Measurements from ENCODE around the gene LMBR1.

The LMBR1 gene

GRCh38 chr7:156840134-156840533, 52.8 kb downstream of the LMBR1 start:
- no peak for TF ChIP-seq CREB1 (IDR thresholded peaks at IDR 0.05; ENCODE audit: low read depth)
- no peak for TF ChIP-seq TCF12 (IDR thresholded peaks at IDR 0.05; ENCODE audit: low read depth)
- TF ChIP-seq MAX (IDR thresholded peaks at IDR 0.05) = no peak
- TF ChIP-seq EGR1 (IDR thresholded peaks at IDR 0.05) = no peak
- no peak for TF ChIP-seq TEAD4 (IDR thresholded peaks at IDR 0.05)
- TF ChIP-seq YY1 (IDR thresholded peaks at IDR 0.05; ENCODE audit: low read depth) = no peak
- TF ChIP-seq TAF1 (IDR thresholded peaks at IDR 0.05; ENCODE audit: low read depth) = no peak
- TF ChIP-seq CEBPB (IDR thresholded peaks at IDR 0.05) = no peak
- no peak for TF ChIP-seq RAD21 (IDR thresholded peaks at IDR 0.05; ENCODE audit: low read depth)
- TF ChIP-seq REST (IDR thresholded peaks at IDR 0.05; ENCODE audit: low read depth) = no peak
- TF ChIP-seq NFIC (IDR thresholded peaks at IDR 0.05) = no peak
- no peak for TF ChIP-seq ZBTB7A (IDR thresholded peaks at IDR 0.05; ENCODE audit: low read depth)

GRCh38 chr7:156836443-156836842, 56.5 kb downstream of the LMBR1 start:
- no peak for TF ChIP-seq USF1 (IDR thresholded peaks at IDR 0.05)
- TF ChIP-seq FOXM1 (IDR thresholded peaks at IDR 0.05; ENCODE audit: borderline replicate concordance, low read depth) = no peak
- TF ChIP-seq TCF12 (IDR thresholded peaks at IDR 0.05; ENCODE audit: low read depth) = no peak
- TF ChIP-seq ZBTB7A (IDR thresholded peaks at IDR 0.05; ENCODE audit: low read depth) = no peak
- TF ChIP-seq RAD21 (IDR thresholded peaks at IDR 0.05; ENCODE audit: low read depth) = no peak
- no peak for TF ChIP-seq TAF1 (IDR thresholded peaks at IDR 0.05; ENCODE audit: low read depth)
- TF ChIP-seq REST (IDR thresholded peaks at IDR 0.05; ENCODE audit: low read depth) = no peak

GRCh38 chr7:156834462-156834861, 58.5 kb downstream of the LMBR1 start:
- TF ChIP-seq USF1 (IDR thresholded peaks at IDR 0.05) (no peak), CREB1 (IDR thresholded peaks at IDR 0.05; ENCODE audit: low read depth) (no peak), TCF12 (IDR thresholded peaks at IDR 0.05; ENCODE audit: low read depth) (no peak), FOXM1 (IDR thresholded peaks at IDR 0.05; ENCODE audit: borderline replicate concordance, low read depth) (no peak), CEBPB (IDR thresholded peaks at IDR 0.05) (no peak), EP300 (IDR thresholded peaks at IDR 0.05; ENCODE audit: borderline replicate concordance) (no peak), NFIC (IDR thresholded peaks at IDR 0.05) (no peak), REST (IDR thresholded peaks at IDR 0.05; ENCODE audit: low read depth) (no peak), TEAD4 (IDR thresholded peaks at IDR 0.05) (no peak), TAF1 (IDR thresholded peaks at IDR 0.05; ENCODE audit: low read depth) (no peak), ZBTB7A (IDR thresholded peaks at IDR 0.05; ENCODE audit: low read depth) (no peak), MAX (IDR thresholded peaks at IDR 0.05) (no peak), RAD21 (IDR thresholded peaks at IDR 0.05; ENCODE audit: low read depth) (no peak), YY1 (IDR thresholded peaks at IDR 0.05; ENCODE audit: low read depth) (no peak), EGR1 (IDR thresholded peaks at IDR 0.05) (no peak)

GRCh38 chr7:156833312-156833711, 59.7 kb downstream of the LMBR1 start:
- TF ChIP-seq EP300 (IDR thresholded peaks at IDR 0.05; ENCODE audit: borderline replicate concordance) = no peak

GRCh38 chr7:156832195-156832877, 60.6 kb downstream of the LMBR1 start:
- no peak for TF ChIP-seq CEBPB (IDR thresholded peaks at IDR 0.05)
- no peak for TF ChIP-seq REST (IDR thresholded peaks at IDR 0.05; ENCODE audit: low read depth)
- no peak for TF ChIP-seq NFIC (IDR thresholded peaks at IDR 0.05)
- no peak for TF ChIP-seq USF1 (IDR thresholded peaks at IDR 0.05)
- TF ChIP-seq MAX (IDR thresholded peaks at IDR 0.05) = no peak
